WERI-Rb-1 (cell line): ENCODE measurements around the gene FZD8.
A peak's percentile ranks its signal among the peaks of the same experiment; 100 is the strongest.
"Not testable (repeated sequence)": the region's sequence is repeated elsewhere in the genome, so short reads cannot be mapped to it uniquely, and the experiment has no call there.

Experiments
- DNase-seq: peaks from one replicate; pipeline ENCODE4 v3.0.0-alpha.2; 2020
- H3K27ac ChIP-seq: fragments of 250-450 bp; sonication (Bioruptor Pico); 2 replicates; pipeline ENCODE4 v1.5.1; 2020; ENCODE audit warnings: mild to moderate bottlenecking, moderate library complexity
- H3K27me3 ChIP-seq: fragments of 250-450 bp; sonication (Bioruptor Pico); 2 replicates; pipeline ENCODE4 v1.5.1; 2021; ENCODE audit warnings: mild to moderate bottlenecking, low read depth, moderate library complexity; ENCODE audit not compliant: insufficient read depth, severe bottlenecking
- H3K36me3 ChIP-seq: fragments of 250-450 bp; sonication (Bioruptor Pico); 2 replicates; pipeline ENCODE4 v1.5.1; 2020; ENCODE audit warnings: mild to moderate bottlenecking, moderate library complexity
- H3K4me3 ChIP-seq: 2 replicates; pipeline ENCODE4 v1.5.1; 2011; ENCODE audit warnings: low read depth, mild to moderate bottlenecking, control low read depth, low read length
- H3K9me3 ChIP-seq: fragments of 250-450 bp; sonication (Bioruptor Pico); 2 replicates; pipeline ENCODE4 v1.5.1; 2021; ENCODE audit warnings: mild to moderate bottlenecking, moderate library complexity; ENCODE audit not compliant: severe bottlenecking
- CTCF ChIP-seq: IDR thresholded peaks from 2 replicates; pipeline ENCODE4 v1.5.1; 2011; ENCODE audit warnings: low read depth, mild to moderate bottlenecking, control low read depth, inconsistent platforms, low read length

FZD8 gene, protein sequence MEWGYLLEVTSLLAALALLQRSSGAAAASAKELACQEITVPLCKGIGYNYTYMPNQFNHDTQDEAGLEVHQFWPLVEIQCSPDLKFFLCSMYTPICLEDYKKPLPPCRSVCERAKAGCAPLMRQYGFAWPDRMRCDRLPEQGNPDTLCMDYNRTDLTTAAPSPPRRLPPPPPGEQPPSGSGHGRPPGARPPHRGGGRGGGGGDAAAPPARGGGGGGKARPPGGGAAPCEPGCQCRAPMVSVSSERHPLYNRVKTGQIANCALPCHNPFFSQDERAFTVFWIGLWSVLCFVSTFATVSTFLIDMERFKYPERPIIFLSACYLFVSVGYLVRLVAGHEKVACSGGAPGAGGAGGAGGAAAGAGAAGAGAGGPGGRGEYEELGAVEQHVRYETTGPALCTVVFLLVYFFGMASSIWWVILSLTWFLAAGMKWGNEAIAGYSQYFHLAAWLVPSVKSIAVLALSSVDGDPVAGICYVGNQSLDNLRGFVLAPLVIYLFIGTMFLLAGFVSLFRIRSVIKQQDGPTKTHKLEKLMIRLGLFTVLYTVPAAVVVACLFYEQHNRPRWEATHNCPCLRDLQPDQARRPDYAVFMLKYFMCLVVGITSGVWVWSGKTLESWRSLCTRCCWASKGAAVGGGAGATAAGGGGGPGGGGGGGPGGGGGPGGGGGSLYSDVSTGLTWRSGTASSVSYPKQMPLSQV

DNA sequence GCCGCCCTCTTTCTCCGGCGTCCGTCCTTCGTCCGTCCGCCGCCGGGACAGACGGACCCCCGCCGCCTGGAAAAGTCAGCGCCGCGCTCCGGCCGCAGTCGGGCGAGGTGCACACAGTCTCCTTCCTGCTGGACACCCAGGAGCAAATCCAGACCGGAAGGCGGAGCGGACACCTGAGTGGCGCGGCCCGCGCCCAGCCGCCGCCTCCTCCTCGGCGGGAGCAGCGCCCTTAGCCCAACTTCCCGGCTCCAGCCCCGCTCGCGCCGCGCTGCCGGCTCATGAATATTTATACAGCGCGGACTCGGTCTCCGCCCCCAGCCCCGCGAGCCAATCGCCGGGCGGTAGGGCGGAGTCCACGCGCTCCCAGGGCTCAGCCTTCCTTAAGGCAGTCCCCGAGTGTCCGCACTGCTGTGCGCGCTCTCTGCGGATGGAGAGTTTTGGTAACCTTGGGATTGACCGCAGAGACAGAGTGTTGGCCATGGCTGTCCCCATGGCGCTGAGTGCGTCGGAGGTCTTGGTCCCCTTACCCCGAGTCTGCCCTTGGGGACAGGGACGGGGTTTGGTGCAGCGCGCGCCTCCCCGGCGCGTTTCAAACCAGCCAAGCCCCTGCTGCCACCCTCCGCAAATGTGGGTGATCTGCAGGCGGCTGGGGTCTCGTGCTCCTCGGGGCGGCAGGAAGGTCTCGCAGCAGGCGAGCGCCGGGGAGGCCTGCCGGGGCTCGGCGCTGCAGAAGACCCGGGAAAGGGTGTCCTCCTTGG is at the start of gene FZD8:
Gene FZD8, minus strand, starts transcription at position 262 of the 758 bp plus-strand sequence. CDS start 867 bp downstream, outside the sequence.
- peak within 1 kb of the TSS; percentile 74 for H3K4me3 ChIP-seq
- no peaks in the 10 kb centered on the region for H3K9me3 ChIP-seq
- peaks cover 14% of the 10 kb centered on the region for H3K36me3 ChIP-seq
- TF ChIP-seq CTCF: peak; percentile 23; the same call in 1 of the 2 replicates
- no peaks in the 10 kb centered on the region for H3K27me3 ChIP-seq
- DNase-seq: peak; percentile 88
- H3K27ac ChIP-seq: peak within 1 kb of the TSS; percentile 78

DNA sequence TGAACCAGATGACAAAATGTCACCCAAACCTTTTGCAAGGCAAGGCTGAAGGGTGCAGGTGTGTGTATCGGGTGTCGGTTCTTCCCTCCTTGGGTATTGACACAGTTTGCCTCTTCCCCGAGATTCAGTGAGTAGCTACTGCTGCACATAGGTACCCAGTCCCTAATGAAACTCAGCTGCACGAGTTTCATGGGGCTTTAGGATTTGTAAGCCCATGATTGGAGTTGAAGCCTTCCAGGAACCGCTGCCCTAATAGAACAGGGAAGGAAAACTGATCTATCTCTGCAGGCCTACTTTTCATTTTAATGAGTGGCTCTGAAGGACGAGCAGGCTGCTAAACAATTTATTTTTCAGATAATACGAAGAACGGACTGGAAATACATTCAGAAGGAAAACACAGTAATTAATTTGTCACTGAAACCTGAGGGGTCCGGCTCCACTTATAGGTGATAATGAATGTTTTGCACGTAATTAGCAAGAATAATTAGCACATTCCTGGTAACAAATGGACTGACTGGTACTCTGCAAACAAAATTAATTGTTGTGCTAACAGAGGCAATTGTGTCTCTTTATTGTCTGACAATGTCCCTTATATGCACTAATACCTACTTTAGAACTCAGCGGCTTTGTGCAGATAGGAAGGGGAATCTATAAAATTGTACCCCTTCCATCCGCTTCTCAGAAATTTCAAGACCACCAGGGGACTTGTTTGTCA is 49.6 kb upstream of the FZD8 start:
- Histone ChIP-seq H3K9me3 (no peaks in the 10 kb centered on the region), H3K27me3 (no peaks in the 10 kb centered on the region), H3K27ac (no peak overlapping the region), H3K36me3 (no peaks in the 10 kb centered on the region), H3K4me3 (no peak overlapping the region)
- no peak for DNase-seq
- no peak for TF ChIP-seq CTCF

DNA sequence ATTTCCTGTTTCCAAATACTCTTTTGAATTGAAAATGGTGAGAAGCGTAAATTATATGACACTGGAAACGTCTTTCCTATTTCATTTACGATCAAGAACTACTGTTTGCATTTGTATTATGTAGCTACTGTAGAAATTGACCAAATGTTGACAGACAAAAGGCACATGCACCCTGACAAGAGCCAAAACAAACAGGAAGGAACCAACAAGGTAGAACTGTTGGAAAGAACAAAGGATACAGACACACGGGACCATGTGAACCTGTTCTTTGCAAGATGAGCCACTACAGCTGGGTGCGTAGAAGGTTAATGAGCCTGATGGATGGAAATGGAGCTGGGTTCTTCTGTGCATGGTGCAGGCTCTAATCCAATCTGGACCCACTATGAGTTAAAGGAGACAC is 48.4 kb upstream of the FZD8 start:
- H3K27ac ChIP-seq: no peak overlapping the region
- TF ChIP-seq CTCF: no peak
- no peaks in the 10 kb centered on the region for H3K9me3 ChIP-seq
- H3K36me3 ChIP-seq: no peaks in the 10 kb centered on the region
- no peaks in the 10 kb centered on the region for H3K27me3 ChIP-seq
- H3K4me3 ChIP-seq: no peak overlapping the region
- DNase-seq: no peak

DNA sequence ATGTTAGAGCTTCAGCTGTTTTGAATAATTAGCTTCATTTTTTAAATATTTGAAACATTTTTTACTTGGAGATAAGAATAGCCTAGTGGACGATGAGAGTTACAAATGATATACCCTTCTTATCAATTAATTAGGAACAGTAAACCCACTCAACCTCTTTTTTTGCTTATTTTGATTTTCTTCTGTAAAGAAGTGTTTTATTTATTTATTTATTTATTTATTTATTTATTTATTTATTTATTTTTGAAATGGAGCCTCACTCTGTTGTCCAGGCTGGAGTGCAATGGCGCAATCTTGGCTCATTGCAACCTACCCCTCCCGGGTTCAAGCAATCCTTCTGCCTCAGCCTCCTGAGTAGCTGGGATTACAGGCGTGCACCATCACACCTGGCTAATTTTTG is 43.8 kb upstream of the FZD8 start:
- not testable (repeated sequence) for H3K27me3 ChIP-seq, H3K36me3 ChIP-seq

GRCh38 chr10:35685402-35685801 is 43.3 kb upstream of the FZD8 start:
- no peaks in the 10 kb centered on the region for H3K27me3 ChIP-seq
- no peak for DNase-seq
- peaks cover 3% of the 10 kb centered on the region for H3K9me3 ChIP-seq
- no peak overlapping the region for H3K27ac ChIP-seq
- no peak for TF ChIP-seq CTCF
- H3K36me3 ChIP-seq: no peaks in the 10 kb centered on the region
- H3K4me3 ChIP-seq: no peak overlapping the region

More for the DNA sequence above, 43.8 kb upstream of the FZD8 start:
- H3K9me3 ChIP-seq, DNase-seq, H3K4me3 ChIP-seq, H3K27ac ChIP-seq: not testable (repeated sequence)
